ENCODE data around the gene BCAS3.

BCAS3 gene

DNA sequence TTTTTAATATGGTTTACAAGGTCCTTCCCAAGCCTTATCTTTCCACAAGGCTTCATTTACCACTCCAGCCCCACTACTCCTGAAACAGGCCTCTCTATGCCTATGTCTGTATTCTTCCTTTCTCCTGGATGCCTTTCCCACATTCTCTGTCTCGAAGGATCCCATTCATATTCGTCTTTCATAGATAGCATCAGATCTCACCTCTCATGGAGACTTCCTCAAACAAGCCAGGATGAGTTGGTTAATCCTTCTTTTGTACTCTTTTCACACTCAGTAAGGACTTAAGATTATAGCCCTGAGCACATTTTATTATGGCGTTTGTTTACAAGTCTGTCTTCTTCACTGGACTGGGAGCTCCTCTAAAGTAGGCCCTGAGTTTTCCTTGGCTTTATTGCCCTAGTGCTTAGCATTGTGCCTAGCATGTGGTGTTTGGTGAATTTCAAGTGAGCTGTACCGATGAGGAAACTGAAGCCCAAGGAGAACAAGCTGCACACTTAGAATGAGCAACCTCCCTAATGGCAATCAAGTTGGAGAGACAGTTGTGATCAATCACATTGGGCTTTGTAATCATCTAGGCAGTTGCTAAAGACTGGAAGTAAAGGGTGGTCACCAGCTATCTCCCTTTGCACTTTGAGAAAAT lies 764.6 kb downstream of the BCAS3 start:
- TF ChIP-seq GATA2 (IDR thresholded peaks at IDR 0.05; ENCODE audit: low read depth, low read length) (no peak), GATA3 (IDR thresholded peaks at IDR 0.05; ENCODE audit: low read depth, low read length) (no peak)

Data from SH-SY5Y (cell line).